GM18867 (cell line): ENCODE data around the gene TRIO.

Experiments used
- ATAC-seq: cut with Tn5 transposase; IDR thresholded peaks from one replicate; pipeline ENCODE4 v1.9.1; 2021; ENCODE audit warnings: mild to moderate bottlenecking, moderate library complexity; ENCODE audit not compliant: unreplicated experiment

TRIO gene

GRCh38 chr5:14240359-14240758, 97.2 kb downstream of the TRIO start:
- ATAC-seq = no peak

- ATAC-seq = no peak
Observed at GRCh38 chr5:14241141-14241540, 98.0 kb downstream of the TRIO start.

- no peak for ATAC-seq
Observed at GRCh38 chr5:14242447-14242846, 99.3 kb downstream of the TRIO start.

GRCh38 chr5:14242871-14243383, 99.8 kb downstream of the TRIO start:
- ATAC-seq = no peak

GRCh38 chr5:14243766-14244165, 100.6 kb downstream of the TRIO start:
- no peak for ATAC-seq

- no peak for ATAC-seq
Observed at GRCh38 chr5:14244721-14245120, 101.6 kb downstream of the TRIO start.

GRCh38 chr5:14245132-14245925, 102.2 kb downstream of the TRIO start:
- no peak for ATAC-seq

- ATAC-seq = no peak
Observed at GRCh38 chr5:14246350-14247053, 103.4 kb downstream of the TRIO start.

- ATAC-seq = no peak
Observed at GRCh38 chr5:14247054-14247386, 103.9 kb downstream of the TRIO start.

GRCh38 chr5:14249258-14250082, 106.3 kb downstream of the TRIO start:
- no peak for ATAC-seq

GRCh38 chr5:14250084-14250695, 107.0 kb downstream of the TRIO start:
- ATAC-seq = no peak

GRCh38 chr5:14250748-14251701, 107.9 kb downstream of the TRIO start:
- peak; percentile 45 for ATAC-seq

GRCh38 chr5:14251733-14252132, 108.6 kb downstream of the TRIO start:
- ATAC-seq = peak; percentile 58

GRCh38 chr5:14252793-14253192, 109.7 kb downstream of the TRIO start:
- no peak for ATAC-seq

GRCh38 chr5:14254686-14255085, 111.5 kb downstream of the TRIO start:
- no peak for ATAC-seq

GRCh38 chr5:14256026-14256690, 113.0 kb downstream of the TRIO start:
- no peak for ATAC-seq

- no peak for ATAC-seq
Observed at GRCh38 chr5:14256756-14257393, 113.7 kb downstream of the TRIO start.

- peak; percentile 86 for ATAC-seq
Observed at GRCh38 chr5:14257995-14258403, 114.9 kb downstream of the TRIO start.

- peak; percentile 31 for ATAC-seq
Observed at GRCh38 chr5:14258840-14259239, 115.7 kb downstream of the TRIO start.
